ENCODE data around the gene PDXP. TPM values are rescaled to one million over a fixed set of nuclear protein-coding genes. Genes with fewer than 3 reads are reported as not detected.
A peak's percentile ranks its signal among the peaks of the same experiment; 100 is the strongest.
"Not testable (repeated sequence)": the region's sequence is repeated elsewhere in the genome, so short reads cannot be mapped to it uniquely, and the experiment has no call there.

PDXP gene
- total RNA-seq, 1 donor from 2014 or later: 21.5 TPM

DNA sequence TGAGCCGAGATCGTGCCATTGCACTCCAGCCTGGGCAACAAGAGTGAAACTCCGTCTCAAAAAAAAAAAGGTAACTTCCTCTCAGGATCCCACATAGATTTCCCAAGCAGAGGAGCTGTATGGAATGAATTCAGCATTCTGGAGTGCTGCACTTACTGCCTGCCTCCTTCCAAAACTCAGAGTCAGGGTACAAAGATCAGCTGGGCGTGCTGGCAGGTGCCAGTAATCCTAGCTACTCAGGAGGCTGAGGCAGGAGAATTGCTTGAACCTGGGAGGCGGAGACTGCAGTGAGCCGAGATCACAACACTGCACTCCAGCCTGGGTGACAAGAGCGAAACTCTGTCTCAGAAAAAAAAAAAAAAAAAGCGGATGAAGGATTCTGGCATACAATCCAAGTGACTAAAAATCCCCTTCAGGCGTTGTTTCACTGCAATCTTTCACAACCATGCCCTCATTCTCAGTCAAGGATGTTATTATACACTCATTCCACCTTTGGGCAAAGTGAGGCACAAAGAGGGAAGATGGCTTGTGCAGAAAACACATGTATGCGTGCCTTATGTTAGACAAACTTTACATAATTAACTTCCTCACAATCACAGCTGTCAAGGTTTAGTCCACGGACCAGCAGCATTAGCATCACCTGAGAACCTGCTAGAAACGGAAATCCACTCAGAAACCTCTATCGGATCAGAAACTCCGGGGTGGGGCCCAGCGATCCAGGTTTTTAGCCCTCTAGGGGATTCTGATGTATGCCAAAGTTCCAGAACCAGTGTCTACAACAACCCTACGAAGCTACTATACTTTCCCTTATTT is 26.5 kb downstream of the PDXP start:
- DNase-seq (no peak), ATAC-seq (no peak)
- intact Hi-C loops (cut with micrococcal nuclease): loop anchor here (10.0 kb wide), 1 partner anchor 110 kb away; no protein-coding TSS in a partner anchor

DNA sequence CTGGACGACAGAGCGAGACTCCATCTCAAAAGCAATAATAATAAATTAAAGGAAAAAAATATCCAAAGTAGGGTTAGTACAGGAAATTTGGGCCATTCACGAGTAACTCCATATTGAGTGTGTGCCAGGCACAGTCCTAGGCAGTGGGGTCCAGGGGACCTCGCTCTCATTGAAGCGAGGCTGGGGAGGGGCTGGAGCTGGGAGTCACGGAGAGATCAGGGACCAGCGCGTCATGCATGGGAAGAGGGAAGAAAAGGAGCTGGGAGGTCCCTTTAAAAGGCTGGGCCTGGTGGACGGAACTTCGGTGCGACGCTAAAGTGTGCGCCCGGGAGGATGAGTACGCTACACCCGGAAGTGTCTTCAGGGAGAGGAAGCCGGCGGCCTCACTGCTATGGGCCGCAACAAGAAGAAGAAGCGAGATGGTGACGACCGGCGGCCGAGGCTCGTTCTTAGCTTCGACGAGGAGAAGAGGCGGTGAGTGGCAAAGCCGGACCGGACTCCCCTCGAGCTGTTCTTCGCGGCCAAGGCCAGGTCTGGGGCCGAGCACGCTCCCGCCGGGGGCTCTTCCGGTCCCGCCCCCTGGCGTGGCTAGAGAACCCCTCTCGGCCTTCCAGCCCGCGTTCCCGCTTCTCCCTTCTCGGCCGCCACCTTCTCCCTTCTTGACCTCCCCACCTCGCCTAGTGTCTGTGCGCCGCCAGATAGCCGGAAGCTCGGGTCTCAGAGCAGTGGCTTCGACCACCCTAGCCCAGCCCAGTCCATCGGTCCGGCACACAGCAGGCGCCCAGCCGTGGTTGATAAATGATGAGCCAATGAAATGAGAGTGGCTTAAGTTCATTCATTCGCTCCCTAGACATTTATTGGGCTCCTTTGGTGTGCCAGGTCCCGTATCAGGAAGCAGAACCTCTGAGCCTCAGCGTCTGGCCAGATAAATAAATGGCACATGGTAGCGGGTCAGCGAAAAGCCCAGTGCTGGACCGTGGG is 27.8 kb downstream of the PDXP start, which contains the start of gene NOL12:
Gene NOL12, plus strand, starts transcription at position 342 of the 981 bp plus-strand sequence. Its CDS starts 50 bp downstream, at position 392.
- peak; percentile 92 for ATAC-seq
- intact Hi-C loops (cut with micrococcal nuclease): loop anchor here (10.0 kb wide), 1 partner anchor 109 kb away; no protein-coding TSS in a partner anchor

DNA sequence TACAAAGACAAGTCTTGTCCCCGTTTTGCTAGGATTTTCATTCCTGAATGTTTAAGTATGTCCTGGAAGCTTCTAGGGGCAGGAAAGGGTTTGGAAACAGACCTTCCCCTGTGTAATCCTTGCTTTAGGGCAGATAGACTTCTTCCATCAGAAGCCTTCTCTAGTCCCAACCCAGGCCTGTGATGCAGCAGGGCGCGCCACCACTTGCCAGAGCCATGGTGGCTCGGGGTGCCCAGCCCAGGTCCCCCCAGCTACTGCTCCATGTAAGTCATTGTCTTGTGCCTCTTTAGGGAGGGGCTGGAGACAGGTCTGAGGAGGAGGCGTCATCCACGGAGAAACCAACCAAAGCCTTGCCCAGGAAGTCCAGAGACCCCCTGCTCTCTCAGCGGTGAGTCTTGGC is 31.9 kb downstream of the PDXP start:
- ATAC-seq (no peak), DNase-seq (no peak)
- intact Hi-C loops (cut with micrococcal nuclease): loop anchor here (10.0 kb wide), 1 partner anchor 46 kb away; no protein-coding TSS in a partner anchor

More for the DNA sequence above, 27.8 kb downstream of the PDXP start, which contains the start of gene NOL12:
- peak; percentile 86 for DNase-seq

DNA sequence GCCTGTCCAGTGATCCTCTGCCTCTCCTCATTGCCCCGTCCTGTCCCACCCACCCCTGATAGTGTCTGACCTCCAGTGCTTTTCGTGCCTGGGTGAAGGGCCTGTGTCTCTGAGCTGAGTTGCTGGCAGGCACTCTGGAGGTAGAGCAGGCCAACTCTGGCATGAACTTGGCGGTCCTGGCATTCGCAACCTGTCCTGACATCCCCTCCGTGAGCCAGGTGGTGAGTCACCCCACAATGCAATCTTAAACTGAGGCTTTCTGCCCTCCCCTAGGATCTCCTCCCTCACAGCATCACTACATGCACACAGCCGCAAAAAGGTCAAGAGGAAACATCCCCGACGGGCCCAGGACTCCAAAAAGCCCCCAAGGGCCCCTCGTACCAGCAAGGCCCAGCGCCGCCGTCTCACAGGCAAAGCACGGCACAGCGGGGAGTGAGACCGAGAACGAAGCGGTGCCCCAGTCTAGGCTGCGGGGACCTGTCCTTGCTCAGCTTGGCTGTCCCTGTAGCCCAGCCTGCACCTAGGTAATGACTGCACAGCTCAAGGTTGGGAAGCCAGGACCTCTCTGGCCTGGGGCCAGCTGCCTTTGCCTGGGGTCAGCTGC is 32.5 kb downstream of the PDXP start:
- ATAC-seq: no peak
- DNase-seq: no peak
- intact Hi-C loops (cut with micrococcal nuclease): loop anchor here (10.0 kb wide), 1 partner anchor 46 kb away; no protein-coding TSS in a partner anchor

DNA sequence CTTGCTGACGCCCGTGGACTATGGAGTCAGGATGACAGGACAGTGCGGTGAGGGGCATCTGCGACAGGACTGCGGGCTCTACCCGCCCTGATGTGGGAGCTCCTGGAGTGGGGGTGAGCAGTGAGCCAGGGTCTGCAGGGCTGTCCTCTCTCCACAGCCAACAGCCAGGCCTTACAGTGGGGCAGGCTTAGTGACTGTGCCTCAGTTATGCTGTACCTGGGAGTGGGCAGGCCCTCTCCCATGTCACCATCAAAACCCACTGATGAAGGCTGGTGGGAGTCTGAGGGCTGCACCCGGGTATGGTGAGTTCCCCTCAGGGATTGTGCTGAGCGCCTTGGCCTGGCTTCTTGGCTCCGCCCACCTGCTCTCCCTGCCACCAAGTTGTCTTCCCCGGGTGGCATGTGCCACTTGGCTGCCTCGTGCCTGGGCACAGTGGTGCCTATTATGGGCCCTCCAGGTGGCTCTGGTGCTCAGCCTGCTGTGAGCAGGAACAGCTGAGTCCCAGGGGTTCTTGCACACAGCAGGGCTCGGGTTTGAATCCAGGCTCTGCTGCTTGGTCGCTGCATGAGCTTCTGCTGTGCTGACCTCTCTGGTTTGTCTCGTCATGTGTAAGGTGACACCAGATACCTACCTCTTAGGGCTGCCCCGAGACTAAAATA is 34.2 kb downstream of the PDXP start:
- DNase-seq (no peak), ATAC-seq (no peak)
- intact Hi-C loops (cut with micrococcal nuclease): loop anchor here (10.0 kb wide), 1 partner anchor 48 kb away; no protein-coding TSS in a partner anchor

DNA sequence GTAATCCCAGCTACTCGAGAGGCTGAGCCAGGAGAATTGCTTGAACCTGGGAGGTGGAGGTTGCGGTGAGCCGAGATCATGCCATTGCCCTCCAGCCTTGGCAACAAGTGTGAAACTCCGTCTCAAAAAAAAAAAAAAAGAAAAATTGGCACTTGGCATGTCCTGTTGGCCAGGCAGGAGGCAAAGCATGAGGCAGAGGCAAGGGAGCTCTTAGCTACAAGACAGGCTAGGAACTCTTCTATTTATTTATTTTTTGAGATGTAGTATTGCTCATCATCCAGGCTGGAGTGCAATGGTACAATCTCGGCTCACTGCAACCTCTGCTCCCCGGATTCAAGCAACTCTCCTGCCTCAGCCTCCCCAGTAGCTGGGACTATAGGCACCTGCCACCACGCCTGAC is 35.6 kb downstream of the PDXP start:
- ATAC-seq, DNase-seq: not testable (repeated sequence)
- intact Hi-C loops (cut with micrococcal nuclease): loop anchor here (10.0 kb wide), 1 partner anchor 49 kb away; no protein-coding TSS in a partner anchor

DNA sequence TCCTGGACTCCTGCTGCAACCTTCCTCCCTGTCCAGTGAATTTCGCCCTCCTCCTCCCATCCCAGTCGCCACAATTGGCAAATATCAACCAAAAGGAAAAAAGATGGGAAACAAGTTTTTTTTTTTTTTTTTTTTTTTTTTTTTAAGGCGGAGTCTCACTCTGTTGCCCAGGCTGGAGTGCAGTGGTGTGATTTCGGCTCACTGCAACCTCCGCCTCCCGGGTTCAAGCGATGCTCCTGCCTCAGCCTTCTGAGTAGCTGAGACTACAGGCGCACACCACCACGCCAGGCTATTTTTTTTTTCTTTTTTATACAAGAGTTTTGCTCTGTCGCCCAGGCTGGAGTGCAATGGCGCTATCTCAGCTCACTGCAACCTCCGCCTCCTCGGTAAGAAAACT is 37.7 kb downstream of the PDXP start:
- intact Hi-C loops (cut with micrococcal nuclease): loop anchor here (10.0 kb wide), 1 partner anchor 51 kb away; no protein-coding TSS in a partner anchor
- not testable (repeated sequence) for ATAC-seq, DNase-seq

DNA sequence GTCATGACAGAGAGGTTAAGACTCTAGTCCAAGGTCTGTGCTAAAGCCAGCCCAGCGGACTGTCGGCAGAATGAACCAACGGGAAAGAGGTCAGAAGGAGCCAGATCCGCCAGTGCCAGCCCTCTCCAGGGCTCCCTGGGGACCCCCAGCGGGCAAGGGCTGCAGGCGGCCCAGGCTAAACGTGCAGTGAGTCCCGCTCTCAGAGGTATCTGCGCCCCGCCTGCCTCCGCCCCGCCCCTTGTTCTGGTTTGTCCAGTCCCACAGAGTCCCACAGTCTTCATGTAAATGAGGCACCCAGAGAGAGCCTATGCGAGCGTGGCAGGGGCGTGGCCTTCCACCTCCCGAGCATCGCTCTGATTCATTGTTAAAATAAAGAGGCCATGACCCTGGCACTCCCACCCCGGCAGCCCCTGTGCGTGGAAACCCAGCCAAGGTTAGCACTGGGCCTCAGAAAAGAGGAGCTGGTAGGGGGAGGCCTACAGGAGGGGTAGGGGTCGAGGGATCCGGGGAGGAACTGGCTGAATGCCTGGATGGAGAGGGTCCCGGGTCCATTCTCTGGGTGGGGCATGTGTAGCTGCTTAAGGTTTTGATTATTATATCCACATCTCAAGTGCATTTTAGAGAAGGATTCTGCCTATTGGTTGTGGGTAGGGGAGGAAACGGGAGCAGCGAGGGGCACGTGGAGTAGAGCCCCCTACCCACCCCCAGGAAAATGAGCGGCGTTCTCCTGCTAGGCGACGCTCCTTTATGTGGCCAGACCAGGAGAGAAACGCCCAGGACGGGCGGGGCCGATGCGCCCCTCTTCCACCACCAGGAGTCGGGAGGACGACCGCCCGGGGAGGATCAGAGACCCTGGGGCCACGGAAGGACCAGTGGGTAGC is 38.4 kb downstream of the PDXP start, which contains the start of gene TRIOBP:
Gene TRIOBP, plus strand, starts transcription at position 392 of the 881 bp plus-strand sequence. CDS start 4,318 bp downstream, outside the sequence.
- DNase-seq (peak; percentile 96), ATAC-seq (peak; percentile 99)
- intact Hi-C loops (cut with micrococcal nuclease): loop anchor here (10.0 kb wide), 1 partner anchor 52 kb away; no protein-coding TSS in a partner anchor

DNA sequence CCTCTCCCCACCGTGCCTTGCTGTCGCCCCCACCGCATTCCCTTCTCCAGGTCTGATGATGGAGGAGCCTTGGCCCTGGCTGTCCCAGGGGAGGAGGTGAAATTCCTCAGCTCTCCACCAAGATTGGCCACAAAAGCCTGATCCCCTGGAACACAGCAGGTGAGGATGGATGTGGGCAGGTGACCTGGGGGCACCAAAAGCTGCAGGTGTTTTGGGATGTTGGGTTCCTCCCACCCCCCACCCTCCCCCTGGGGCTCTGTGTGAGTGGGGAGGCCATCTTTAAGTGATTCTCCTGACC is 39.0 kb downstream of the PDXP start:
- intact Hi-C loops (cut with micrococcal nuclease): loop anchor here (10.0 kb wide), 1 partner anchor 53 kb away; no protein-coding TSS in a partner anchor
- ATAC-seq: no peak
- DNase-seq: no peak

DNA sequence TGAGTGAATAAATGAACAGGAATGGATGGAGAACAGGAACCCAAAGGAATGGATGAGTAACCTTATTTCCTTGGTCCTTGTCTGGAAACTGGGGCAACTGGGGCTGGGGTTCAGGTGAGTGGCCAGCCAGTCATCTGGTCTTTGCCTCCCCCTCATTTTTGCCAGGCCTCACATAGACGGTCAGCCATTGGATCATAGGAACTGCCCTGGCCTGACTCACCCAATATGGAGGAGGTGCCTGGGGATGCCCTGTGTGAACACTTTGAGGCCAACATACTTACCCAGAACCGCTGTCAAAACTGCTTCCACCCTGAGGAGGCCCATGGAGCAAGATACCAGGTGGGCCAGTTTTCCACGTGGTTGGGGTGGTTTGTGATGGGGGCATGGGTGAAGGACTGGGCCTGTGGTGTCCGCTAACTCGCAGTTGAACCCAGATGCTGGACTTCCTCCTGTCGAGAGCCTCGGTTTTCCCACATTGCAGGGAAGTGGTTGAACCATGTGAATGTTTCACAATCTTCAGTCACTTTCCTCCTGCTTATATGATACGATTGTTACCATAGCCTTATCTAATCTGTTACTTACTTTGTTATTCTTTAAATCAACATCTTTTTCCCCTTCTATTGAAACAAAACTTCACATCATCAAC is 42.7 kb downstream of the PDXP start:
- DNase-seq: no peak
- ATAC-seq: no peak
- intact Hi-C loops (cut with micrococcal nuclease): no loop called here

DNA sequence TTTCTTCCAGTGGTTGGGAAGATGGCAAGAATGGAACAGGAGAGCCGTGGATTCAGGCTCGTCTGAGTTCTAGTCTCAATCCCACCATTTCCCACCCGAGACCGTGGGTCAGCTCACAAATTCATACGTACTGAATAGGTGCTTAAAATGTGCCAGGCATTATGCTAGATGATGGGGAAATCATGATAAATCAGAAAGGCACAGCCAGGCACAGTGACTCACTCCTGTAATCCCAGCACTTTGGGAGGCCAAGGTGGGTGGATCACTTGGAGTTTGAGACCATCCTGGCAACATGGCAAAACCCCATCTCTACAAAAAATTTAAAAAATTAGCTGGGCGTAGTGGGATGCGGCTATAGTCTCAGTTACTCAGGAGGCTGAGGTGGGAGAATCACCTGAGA is 45.4 kb downstream of the PDXP start:
- no peak for DNase-seq
- intact Hi-C loops (cut with micrococcal nuclease): no loop called here
- ATAC-seq: no peak

DNA sequence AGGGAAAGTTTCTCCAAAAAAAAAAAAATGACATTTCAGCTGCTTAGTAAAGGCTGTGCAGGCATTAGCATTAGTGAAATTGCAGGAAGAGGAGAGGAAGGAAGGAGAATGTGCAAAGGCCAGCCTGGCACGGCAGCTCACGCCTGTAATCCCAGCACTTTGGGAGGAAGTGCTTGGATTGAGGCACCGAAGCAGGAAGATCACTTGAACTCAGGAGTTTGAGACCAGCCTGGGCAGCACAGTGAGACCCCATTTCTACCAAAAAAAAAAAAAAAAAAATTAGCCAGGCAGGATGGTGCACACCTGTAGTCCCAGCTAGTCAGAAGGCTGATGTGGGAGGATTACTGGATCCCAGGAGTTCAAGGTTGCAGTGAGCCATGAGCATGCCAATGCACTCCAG is 46.1 kb downstream of the PDXP start:
- intact Hi-C loops (cut with micrococcal nuclease): no loop called here
- no peak for DNase-seq
- no peak for ATAC-seq

DNA sequence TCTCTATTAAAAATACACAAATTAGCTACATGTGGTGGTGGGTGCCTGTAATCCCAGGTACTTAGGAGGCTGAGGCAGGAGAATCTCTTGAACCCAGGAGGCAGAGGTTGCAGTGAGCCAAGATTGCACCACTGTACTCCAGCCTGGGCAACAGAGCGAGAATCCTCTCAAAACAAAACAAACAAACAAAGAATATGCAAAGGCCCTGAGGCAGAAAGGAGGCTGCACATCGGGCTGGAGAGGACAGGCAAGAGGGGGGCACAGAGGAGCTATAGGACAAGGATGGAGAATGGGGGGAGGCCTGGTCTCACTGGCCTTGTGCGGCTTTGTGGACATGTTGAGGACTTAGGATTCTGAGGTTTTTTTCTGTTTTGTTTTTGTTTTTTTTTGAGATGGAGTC is 46.7 kb downstream of the PDXP start:
- DNase-seq: no peak
- intact Hi-C loops (cut with micrococcal nuclease): no loop called here

DNA sequence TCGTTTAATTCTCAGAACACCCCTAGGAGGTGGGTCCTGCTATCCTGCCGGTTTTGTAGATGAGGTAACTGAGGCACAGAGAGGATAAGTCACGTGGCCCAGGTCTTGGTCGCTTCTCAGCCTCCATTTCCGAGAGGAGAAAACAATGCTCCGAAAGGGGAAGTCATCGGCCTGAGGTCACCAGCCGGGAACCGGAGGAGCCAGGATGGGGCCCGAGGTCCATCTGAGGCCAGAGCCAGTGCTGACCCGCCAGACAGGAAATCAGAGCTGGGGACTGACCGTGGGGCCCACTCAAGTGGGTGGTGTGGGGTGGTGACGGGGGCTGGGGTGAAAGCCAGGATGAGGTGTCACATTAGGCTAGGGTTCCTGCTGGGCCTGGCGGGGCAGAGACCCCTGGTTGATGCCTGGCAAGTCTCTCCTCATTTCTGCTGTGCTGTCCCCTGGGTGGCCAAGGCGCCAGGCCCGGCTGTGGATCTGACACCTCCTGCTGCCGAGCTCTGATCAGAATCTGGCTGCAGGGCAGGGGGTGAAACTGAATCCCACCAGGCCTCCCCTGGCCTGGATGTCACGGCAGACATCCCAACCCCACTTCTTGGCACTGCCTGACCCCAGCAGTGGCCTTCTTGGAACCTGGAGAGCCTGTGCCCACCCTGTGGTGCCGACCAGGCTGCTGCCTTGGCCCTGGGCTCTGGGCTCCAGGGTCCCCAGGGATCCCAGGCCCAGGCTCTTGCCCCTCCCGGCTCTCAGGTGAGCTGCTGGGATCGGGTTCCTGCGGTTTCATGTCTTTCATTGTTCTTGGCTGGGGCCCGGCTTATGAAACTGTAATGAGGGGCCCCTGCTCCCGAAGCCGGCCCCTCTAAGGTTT is 50.3 kb downstream of the PDXP start:
- intact Hi-C loops (cut with micrococcal nuclease): no loop called here
- DNase-seq (no peak), ATAC-seq (peak; percentile 33)

More for the DNA sequence above, 46.7 kb downstream of the PDXP start:
- ATAC-seq: no peak

DNA sequence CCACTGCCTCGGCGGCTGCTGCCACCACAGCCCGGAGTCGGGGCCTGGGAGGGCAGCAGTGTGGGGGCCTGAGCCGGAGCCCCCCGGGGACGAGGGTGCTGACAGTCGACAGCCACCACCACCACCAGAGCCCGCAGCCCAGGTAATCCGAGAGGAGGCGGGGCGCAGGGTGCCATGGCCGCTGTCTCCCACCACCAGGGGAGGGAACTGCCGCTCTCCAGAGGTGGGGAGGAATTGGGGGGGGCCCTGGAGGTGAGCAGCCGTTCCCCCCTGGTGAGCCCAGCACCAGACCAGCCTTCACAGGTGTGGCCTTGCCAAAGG is 50.9 kb downstream of the PDXP start:
- DNase-seq (no peak), ATAC-seq (no peak)
- intact Hi-C loops (cut with micrococcal nuclease): no loop called here

DNA sequence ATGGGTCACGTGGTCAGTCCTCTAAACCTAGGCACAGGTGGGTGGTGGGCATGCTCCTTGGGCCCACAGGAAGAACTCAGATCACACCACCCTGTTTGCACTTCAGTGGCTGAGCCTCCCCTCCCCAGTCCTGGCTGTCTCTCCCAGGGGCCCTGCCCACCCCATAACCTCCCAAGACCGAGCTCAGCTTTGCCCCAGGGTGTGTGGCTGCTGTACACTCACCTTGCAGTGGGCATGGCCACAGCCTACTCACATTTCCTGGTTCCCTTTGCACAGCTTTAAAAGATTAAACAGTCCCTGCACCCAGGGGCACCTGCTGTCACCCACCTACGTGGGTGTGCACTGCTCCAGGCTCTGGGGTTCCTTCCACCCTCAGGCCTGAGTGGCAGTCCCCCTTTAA is 52.2 kb downstream of the PDXP start:
- ATAC-seq (no peak), DNase-seq (no peak)
- intact Hi-C loops (cut with micrococcal nuclease): no loop called here
